Lung microvascular endothelial cell (primary cell): ENCODE data around the gene KIRREL3. TPM values are rescaled to one million over a fixed set of nuclear protein-coding genes. Genes with fewer than 3 reads are reported as not detected.
A peak's percentile ranks its signal among the peaks of the same experiment; 100 is the strongest.

ENCODE experiments used
- DNase-seq, 2 donors: peaks; one replicate each; pipeline versions ENCODE4 v3.0.0 to v3.0.0-alpha.2; 2010; ENCODE audit warnings: low read depth in 2 of 2
- total RNA-seq: library from RNA; depleted of rRNA; stranded (reverse); fragments of >200 nt; gene quantifications from 2 replicates; pipeline ENCODE4 v1.2.1, GENCODE V29; 2014

The KIRREL3 gene
- total RNA-seq, 1 donor from 2014 or later: under 0.01 TPM

DNA sequence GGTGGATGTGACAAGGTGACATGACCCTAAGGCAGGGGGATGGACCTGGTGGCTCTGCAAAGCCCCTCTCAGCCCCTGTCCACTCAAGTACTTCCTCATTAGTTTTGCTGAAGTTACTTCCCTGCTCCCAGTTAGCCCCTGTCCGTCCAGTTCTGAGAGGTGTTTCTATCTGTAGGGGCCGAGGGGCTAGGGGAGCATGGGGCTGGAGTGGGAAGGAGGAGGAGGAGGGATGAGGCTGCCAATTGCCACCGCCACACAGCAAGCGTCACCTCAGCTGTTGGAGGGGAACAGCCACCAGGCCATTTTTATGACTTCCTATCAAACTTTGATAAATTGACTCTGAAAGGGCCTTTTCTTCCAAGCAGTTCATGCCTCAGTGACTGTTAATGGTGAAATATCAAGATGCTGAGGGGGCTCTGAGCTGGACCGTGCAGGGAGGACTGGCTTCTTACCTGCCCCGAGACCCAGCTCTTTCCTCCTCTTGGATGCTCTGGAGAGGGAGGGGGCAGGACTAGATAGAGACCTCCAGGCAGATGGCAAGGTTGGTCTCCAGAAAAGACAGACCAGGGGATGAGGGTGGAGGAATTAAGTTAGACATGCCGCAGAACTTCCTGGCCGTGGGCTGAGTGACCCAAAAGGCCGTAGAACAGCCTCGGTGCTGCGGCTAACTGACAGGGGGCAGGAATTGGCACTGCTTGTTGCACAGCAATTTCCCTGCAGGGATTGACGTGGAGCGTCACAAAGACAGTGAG lies 508.1 kb downstream of the KIRREL3 start:
- no peak for DNase-seq

DNA sequence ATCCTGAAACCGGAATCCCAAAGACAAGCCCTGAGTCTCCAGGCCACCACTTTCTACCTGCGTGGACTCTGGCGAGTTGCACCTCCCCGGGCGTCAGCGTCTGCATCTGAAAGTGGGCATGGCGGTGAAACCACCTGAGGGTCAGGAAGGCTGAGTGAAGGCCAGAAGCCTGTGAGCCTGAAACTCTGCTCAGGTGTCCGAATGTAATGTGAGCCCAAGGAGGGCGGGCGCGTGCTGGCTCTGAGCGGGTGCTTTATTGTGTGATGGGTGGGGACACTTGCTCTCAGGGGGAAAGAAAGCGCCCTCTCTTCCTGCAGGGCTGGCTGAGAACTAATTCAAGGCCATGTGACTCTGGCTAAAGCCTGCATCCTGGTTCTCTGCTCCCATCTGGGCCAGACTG lies 509.5 kb downstream of the KIRREL3 start:
- no peak for DNase-seq

DNA sequence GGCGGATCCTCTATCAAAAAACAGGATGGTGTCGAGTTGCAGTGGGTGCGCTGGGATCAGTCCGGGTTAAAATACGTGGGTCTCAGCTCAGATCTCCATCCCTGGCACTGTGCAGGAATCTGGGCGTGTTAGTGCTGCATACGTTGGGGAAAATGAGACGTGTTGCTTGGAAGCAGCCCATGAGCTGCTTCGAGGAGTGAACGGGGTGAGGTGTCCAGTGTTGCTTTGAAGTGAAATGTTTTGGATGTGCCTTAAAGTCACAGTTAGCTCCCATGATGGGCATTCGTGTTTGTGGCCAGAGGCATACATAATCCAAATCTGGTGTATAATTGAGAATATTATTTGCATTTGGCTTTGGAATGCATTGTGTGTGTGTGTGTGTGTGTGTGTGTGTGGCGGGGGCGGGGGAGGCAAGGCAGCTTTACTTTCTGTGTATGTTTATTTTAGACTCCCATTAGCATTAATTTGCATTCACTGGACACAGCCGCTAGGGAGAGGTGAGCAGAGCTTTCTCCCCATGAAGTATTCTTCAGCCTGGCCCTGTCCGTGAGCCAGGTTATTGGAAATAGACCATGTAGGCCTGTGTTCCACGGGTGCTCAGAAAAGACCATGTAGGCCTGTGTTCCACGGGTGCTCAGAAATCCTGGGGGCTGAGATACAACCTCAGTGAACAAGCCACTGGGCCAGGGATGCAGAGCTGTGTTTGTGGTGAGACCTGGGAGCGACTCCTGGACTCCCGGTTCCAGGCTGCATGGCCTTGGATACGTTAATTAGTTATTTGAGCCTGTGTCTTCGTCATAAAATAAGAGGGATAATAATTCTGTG lies 510.5 kb downstream of the KIRREL3 start:
- no peak for DNase-seq

DNA sequence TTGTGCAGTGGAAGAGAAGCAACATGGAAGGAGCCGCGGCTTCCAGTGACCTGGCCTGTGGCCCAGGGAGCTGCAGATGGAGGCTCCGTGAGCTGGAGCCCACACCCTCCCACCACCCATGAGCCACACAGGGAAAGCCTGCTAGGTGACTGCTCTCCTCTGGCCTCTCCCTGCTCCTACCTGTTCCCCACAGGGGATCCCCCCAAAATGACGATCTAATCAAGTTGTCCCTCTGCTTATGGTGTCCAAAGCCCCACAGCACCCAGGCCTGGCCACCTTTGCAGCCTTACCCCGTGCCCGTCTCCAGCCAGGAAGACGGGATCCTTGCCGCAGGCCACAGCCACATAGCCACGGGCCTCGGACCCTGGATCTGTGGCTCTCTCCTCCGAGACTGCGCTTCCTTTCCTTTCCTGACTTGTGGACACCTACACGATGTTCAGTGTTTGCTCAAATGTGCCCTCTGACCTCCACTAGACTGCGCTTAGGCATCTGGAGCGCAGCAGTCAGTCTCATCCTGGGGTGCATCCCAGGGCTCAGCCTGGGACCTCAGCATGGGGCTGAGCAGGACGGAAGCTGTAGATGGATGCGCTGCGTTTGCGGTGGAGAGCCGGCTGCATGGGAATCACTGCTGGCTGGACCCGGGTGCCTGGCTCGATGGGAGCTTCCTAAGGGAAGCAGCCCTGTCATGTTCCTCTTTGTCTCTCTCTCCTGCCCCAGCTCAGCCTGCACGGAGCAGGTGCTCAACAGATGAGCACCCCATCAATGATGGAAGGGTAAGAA lies 511.8 kb downstream of the KIRREL3 start:
- no peak for DNase-seq

DNA sequence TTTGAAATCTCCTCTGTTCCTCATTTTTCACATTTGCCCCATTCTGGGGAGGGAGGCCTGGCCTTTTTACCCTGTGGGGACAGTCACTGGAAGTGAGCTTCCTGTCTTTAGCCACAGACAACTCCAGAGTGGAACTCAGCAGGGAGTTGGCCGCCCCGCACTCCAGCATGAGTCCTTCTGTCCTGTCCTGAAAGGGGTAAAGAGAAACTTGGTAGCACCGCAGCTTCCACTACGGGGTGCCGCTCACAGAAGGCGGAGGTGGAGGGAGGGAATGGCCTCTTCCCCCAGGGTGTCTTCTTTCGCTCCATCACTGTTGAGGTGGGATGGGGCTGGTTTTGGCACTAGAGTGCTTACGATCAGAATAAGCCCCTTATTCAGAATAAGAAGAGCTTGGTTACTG lies 512.9 kb downstream of the KIRREL3 start:
- DNase-seq: no peak

DNA sequence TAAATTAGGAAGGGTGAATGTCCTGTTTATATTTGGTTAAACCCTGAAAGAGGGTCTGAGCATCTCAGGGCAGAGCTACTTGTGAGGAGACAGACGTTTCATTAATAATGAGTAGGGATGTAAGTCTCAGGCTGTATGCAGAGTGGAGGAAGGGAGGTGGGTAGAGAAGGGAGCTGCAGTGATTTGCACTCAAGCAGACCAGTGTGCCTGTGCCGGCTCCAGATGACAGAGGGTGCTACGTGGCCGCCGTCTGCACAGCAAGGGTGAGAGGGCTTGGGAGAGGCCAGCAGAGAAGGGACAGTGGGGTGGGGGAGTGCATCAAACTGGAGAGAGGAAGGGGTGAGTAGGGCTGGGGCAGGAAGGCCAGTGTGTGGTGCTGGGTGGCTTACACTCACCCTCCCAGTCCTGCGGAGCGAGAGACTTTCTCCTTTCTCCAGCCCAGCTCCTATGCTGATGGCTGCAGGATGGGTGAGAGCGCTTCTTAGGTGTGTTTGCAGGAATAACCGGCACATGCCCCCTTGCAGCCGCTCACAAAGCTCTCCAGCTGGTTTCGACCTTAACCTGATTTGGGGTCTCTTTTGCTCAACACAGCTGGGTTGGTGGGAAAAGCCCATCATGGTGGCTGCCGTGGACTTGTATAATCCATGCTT lies 514.5 kb downstream of the KIRREL3 start:
- no peak for DNase-seq

DNA sequence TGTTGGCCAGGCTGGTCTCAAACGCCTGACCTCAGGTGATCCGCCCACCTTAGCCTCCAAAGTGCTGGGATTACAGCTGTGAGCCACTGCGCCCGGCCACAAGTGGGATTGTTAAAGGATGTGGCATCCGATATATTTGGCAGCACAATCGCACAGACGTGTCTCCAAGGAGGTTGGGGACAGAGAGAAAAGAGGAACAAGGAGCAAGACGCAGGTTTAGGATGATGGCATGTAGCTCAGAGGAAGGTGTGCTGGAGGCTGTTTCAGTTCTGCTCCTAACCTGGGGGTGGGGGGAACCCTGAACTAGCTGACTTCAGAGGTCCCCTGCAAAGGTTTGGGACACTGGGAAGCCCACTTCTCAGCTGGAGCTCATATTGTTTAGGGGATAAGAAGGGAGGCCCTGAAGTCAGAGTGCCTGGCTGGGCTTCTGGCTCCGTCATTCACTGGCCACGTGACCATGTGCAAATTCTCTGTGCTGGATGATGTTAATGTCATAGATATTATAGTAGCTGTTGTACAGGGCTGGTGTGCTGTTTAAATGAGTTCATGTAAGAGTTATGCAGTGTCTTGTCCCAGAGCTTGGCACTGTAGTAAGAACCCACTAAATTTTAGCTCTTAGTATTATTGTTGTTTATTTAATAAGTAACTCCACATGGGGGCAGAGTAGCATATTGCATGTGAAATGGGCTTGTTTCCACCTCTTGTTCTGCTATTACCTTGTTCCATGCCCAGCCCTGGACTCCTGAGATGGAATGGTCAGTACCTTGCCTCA lies 515.4 kb downstream of the KIRREL3 start:
- peak; percentile 13 to 28 for DNase-seq

DNA sequence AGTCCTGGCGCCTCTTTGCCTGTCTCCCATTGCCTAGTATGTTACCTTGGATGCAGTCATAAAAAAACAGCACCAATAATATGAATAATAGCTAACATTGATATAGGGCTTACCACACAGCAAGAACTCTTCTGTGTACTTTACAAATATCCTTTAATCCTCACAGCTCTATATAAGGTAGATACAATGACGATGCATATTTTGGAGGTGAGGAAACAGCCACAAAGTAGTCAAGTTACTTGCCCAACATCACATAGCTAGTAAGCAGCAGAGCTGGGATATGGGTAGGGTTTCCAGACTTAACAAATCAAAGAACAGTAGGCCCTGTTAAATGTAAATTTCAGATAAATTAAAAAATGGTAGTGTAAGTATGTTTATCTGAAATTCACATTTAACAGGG lies 516.3 kb downstream of the KIRREL3 start:
- DNase-seq: no peak

DNA sequence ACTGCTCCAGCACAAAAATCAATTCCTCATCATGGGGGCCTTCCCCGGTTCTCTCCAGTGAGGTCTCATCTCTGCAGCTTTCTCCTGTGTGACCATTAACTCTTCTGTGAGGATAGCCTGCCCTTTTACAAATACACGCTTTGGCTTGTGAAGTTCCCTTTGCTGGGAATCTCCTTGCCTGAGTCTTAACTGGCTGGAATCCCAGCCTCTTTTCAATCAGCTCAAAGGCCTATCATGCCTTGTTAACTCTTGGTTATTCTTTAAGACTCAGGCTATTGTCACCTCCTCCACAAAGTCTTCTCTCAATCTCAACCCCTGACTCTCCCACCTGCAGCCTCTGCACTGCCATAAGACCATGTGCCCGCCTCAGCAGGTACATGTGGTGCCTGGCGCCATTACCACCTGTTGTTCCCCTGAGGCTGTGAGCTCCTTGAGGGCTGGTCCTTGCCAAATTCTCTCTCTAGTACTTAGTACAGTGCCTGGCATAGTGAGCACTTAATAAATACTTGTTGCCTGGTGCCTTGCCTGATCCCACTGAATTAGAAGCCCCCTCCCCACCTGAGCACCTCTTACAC lies 516.9 kb downstream of the KIRREL3 start:
- no peak for DNase-seq

DNA sequence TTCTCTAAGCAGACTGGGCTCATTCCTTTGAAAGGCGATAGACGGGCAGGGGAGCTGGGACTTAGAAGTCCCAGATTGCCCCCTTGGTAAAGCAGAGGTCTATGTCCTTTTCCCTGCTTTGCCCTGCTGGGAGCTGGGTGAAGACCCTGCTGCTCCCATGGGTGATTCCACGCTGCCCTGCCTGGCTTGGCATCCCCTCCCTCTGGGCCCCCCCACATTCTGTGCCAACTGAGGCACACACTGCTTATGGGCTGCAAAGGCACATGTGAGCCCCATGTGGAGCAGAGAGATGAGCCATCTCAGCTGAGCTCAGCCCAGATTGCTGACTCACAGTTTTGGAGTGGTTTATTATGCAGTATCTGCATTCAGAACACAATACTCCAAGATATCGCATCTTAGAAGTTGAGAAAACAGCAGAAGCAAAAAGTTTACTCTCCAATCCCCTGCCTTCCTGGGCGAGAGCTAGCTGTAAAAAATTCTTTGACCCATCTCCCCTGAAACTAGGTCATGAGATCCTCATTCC lies 517.9 kb downstream of the KIRREL3 start:
- no peak for DNase-seq

DNA sequence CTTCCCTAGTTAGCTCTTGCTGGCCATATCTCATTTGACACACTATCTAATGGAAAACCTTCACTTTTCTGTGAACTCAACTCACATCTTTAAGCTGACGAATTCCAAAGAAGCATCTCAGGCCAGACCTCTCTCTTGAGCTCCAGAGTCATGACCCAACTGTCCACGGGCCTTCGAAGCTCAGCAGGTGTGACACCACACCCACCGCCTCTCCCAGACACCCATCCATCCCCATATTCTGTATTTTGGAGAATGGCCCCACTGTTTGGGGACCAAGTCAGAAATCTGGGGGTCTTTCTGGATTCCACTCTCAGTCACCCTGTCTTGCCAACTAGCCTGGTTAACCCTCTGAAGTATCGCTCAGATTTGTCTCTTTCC lies 519.3 kb downstream of the KIRREL3 start:
- no peak for DNase-seq

DNA sequence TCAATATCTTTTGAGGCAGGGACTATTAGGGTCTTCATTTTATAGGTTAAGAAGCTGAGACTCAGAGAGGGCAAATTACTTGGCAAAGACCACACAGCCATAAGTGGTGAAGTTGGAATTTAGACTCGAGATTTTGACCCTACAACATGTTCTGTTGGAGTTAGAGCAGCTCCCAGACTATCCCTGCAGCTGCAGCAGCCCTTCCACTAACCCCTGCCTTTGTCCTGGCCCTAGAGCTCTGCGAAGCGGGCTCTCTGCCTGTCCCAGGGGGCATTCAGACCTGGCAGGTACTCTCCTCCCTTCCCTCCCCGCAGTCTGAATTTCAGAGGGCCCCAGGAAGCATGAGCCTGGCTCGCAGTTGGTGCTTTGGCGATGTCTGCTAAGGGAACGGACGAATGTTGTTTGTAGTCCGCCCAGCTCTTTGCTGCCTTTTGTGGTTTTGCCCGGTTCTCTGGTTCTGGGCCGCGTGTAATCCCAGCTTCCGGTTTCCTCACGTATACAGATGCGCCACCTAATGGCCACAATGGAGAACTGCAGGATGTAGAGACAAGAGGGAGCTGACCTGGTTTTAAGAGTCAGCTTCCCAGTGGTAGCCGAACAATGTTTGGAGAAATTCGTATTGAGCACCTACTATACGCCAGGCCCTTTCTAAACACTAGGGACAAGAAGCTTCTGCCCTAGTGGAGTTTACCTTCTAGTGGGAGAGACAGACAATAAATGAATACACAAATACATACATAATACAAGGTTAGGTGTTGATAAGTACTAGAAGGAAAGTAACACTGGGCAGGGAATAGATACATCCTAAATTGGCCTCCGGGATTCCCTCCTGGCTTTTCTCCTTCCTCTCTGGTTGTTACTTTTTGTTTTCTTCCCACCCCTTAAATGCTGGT lies 519.9 kb downstream of the KIRREL3 start:
- DNase-seq: peak; percentile 85 to 89

DNA sequence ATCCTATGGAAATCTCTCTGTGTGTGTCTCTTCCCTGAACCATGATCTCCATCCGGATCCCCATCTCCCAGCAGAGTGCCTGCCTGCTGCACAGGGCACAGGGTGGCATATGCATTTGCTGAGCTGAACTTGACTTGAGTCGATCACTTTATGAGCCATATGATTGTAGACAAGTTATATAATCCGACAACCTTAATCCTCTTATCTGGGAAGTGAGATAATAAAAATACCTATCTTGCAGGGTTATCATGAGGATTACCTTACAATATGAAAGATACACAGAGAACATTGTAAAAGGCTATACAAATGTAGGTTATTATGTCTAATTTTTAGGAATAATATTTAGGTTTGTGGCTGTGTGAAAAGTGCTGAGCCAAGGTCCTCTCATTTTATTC lies 520.6 kb downstream of the KIRREL3 start:
- DNase-seq: no peak

DNA sequence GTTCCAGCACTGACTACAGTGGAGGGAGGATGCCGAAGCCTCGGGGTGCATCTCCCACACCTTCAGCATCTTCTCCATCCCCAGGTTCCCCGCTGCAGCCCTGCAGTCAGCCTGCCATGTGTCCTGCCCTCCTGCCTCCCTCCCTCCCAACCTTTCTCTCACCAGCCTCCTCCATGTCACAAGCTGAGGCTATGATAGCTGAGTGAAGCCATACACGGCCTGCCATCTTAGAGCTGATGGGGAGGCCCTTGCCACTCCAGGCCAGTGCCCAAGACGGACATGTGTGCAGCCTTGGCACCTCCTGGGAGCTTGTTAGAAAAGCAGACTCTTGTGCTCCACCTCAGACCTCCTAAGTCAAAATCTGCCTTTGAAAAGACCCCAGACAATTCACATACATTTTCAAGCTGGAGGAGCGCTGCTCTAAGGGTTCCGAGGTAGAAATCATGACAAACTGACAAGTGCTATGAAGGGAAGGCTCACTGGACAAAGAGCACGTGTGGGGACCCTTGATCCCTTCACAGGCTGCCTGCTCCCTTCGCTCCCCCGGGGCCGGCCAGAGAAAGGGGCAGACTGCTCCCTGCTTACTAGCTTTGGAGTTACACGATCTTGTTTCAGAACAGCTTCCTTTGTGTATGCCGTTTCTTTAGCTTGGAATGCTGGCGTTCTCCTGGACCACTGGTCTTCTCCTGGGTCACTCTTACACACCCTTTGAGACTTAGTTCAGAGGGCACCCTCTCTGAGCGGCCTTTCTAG lies 521.2 kb downstream of the KIRREL3 start:
- DNase-seq: no peak

DNA sequence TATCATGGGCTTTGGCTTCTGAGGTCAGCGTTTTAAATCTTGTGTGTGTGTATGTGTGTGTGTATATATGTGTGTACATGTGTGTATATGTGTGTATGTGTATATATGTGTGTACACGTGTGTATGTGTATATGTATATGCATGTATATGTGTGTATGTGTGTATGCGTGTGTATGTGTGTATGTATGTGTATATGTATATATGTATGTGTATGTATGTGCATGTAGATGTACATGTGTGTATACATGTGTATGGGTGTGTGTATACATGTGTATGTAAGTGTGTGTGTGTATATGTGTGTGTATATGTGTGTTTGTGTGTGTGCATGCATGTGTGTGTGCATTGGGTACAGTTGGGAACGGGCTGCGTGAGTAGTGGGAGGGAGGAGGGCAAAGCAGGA lies 522.1 kb downstream of the KIRREL3 start:
- no peak for DNase-seq

DNA sequence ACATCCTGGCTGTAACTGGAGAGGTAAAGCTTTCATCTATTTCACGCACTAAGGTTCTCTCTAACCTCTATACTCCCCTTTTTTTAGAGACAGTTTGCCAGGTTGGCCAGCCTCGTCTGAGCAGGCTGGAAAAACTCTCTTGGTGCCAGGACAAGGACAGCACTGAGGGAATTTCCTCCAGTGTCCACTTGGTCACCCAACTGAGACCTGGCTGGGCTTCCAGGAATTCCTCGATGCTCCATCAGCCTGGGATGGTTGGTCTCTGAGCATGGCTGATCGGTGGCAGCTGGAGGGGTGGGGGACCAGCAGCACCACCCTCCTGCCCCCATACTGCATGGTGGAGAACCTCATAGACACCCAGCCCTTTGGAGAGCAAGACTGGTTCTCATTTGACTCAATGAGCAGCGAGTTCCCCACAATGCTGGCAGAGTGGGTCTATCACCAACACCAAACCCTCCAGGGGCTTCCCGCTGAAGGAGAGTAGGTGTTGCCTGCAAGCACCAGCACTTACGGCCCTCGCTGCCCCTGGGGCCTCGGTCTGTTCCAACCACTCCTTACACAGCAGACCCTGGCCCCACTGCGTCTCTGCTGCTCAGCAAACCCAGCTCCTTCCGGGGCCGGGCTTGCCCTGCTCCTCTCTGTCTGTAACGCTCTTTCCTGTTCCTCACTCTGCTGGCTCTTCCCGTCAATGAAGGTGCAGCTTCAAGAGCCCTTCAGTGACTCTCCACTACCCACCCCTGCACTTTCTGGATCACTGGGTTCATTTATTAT lies 522.9 kb downstream of the KIRREL3 start:
- no peak for DNase-seq

DNA sequence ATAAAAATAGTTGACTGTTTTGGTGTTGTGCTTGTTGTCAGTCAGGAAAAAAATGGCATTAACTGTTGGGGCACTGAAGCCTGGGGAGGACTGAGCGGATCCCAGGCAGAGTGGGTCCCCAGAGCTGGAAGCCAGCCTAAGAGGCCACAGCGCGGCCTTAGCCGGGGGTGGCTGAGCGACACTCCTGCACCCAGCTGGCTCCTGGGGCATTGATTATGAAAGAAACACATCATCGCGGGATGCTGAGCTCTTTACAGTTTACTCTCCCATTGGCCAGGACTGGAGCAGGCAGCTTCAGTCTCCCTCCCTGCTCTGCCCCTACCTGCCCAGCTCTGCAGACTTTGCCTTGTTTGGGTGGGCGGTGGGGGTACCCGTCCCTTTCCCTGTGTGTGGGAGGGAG lies 523.6 kb downstream of the KIRREL3 start:
- DNase-seq: no peak
